Sigmoid colon (tissue), 4 donors: ENCODE results near the gene CAMSAP2.

Source experiments
- CTCF ChIP-seq, 4 experiments: fragments of 450-650 bp in 3 of 4; fragments of 200-600 bp in 1 of 4; IDR thresholded peaks; one replicate each; pipeline ENCODE4 v1.5.1; 2016 to 2019; ENCODE audit warnings: antibody characterized with exemption in 4 of 4, mild to moderate bottlenecking in 3 of 4, moderate library complexity in 2 of 4
- EP300 ChIP-seq, 4 donors: sonication (generic); formaldehyde crosslinking; IDR thresholded peaks; one replicate each; pipeline ENCODE4 v1.6.1; 2017; ENCODE audit warnings: antibody characterized with exemption in 4 of 4
- POLR2A ChIP-seq, 2 donors: fragments of 450-650 bp; IDR thresholded peaks; one replicate each; pipeline ENCODE4 v1.6.1; 2016; ENCODE audit warnings: antibody characterized with exemption in 2 of 2, mild to moderate bottlenecking in 2 of 2, moderate library complexity in 2 of 2
- POLR2AphosphoS5 ChIP-seq, 4 donors: sonication (generic); formaldehyde crosslinking; IDR thresholded peaks; one replicate each; pipeline ENCODE4 v1.6.1; 2017; ENCODE audit warnings: antibody characterized with exemption in 4 of 4

- TF ChIP-seq CTCF (IDR thresholded peaks at IDR 0.05): no peak
- TF ChIP-seq POLR2A (IDR thresholded peaks at IDR 0.05): no peak
- no peak for TF ChIP-seq POLR2AphosphoS5 (IDR thresholded peaks at IDR 0.05)
- no peak for TF ChIP-seq EP300 (IDR thresholded peaks at IDR 0.05)
Measured at GRCh38 chr1:200714504-200715187, 24.0 kb upstream of the CAMSAP2 start.
